ENCODE data around the gene LFNG. TPM values are rescaled to one million over a fixed set of nuclear protein-coding genes. Genes with fewer than 3 reads are reported as not detected.
"Not testable (repeated sequence)": the region's sequence is repeated elsewhere in the genome, so short reads cannot be mapped to it uniquely, and the experiment has no call there.

LFNG gene
- total RNA-seq, 1 donor from 2014 or later, result 6.5 TPM

DNA sequence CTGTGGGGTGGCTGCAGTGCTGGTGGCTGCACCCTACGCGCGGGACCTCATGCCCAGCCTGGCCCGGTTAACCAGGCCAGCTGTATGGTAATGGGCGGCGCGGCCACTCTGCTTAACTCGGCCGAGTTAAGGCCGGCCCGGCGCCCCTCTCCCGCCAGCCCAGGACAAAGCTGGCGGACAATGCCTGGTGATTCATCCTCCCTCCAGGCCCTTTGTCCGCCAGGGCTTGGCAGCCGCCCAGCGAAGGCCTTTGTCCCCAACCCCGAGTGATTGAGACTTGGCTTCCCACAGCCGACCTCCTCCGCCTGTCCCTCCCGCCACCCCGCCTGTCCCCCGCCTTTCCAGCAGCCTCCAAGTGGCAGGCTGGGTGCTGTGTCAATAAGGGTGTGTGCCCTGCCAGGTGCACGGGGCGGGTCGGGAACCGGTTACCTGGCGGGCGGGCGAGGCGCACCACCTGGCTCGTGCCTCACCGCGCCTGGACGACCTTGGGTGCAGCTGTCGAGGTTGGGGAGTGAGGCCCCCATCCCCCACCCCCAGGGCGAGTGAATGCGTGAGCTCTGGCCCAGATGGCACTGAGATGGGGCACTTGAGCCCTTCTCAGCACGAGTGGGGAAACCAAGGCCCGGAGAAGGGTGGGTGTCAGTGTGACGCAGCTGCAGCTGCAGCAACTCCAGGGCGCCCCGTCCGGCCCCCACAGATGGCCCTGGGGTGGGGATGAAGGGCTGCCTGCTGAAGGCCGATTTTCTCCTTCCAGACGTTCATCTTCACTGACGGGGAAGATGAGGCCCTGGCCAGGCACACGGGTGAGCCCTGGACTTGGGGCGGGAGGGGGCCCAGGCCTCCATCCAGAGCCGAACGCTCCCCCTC, 4.6 kb downstream of the LFNG start:
- peak; percentile 9 for ATAC-seq
- intact Hi-C loops (cut with DNase I), result loop anchor here (5.0 kb wide), 1 partner anchor 47 kb away; the partner anchor contains the start of gene GRIFIN
- DNase-seq (ENCODE audit: missing footprints), result peak; percentile 90

DNA sequence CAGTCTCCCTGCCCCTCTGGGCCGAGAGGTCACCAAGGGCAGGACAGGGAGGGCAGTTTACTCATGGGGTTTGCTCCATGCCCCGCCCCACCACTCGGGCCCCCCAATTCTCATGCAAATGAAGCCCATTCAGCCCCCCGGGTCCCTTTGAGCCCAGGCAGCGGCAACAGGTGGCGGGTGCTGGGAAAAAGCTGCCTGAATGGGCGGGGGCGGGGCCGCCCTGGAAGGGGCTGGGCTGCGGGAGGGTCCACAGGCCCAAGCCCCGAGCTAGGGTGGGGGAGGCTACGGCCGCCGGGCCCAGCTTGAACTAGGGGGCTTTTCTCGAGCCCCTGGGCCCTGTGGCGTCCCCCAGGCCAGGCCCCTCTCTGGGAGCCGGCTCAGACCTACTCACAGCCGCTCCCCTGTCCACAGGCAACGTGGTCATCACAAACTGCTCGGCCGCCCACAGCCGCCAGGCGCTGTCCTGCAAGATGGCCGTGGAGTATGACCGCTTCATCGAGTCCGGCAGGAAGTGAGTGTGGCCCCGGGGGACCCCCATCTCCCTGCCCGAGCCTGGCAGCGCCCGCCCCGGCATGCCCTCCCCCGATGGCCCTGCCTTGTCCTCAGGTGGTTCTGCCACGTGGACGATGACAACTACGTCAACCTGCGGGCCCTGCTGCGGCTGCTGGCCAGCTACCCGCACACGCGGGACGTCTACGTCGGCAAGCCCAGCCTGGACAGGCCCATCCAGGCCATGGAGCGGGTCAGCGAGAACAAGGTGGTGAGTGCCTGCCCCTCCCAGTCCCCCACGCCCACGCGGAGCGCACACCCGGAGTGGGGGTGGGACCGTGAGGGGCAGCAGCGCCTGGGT, 5.5 kb downstream of the LFNG start:
- ATAC-seq, result no peak
- no peak for DNase-seq (ENCODE audit: missing footprints)
- intact Hi-C loops (cut with DNase I), result loop anchor here (5.0 kb wide), 1 partner anchor 48 kb away; the partner anchor contains the start of gene GRIFIN

- ATAC-seq (no peak), DNase-seq (ENCODE audit: missing footprints) (no peak)
- intact Hi-C loops (cut with DNase I), result no loop called here
These were observed 6.4 kb downstream of the LFNG start for GRCh38 chr7:2525658-2526630.

DNA sequence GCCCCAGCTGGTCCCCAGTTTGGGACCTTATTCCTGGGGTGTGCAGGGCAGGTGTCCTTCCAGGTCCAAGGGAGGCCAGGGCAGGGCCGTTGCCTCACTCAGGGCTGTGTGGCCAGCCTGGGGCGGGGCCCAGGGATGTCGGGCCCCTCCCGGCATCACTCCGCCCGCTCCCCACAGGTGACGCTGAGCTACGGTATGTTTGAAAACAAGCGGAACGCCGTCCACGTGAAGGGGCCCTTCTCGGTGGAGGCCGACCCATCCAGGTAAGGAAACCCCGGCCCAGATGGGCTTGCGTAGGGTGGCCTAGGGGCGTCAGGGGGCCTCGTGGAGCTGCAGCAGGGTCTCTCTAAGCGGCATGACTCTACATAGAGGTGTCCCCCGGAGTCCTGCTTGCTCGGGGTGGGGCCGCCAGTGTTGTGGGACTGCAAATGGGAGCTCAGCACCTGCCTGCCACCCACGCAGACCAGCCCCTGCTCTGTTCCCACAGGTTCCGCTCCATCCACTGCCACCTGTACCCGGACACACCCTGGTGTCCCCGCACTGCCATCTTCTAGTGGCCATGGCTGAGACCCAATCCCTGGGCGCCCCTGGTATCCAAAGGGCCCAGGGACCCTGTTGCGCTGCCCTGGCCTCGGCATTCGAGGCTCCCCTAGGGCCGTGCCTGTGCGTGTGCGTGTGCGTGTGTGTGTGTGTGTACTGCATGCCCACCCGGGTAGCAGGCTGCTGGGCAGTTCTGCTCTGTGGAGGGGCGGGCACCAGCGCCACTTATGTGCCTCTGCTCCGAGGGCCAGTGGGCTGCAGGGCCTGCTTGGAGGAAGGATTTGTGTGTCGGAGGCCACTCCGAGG, 7.3 kb downstream of the LFNG start:
- intact Hi-C loops (cut with DNase I), result no loop called here

DNA sequence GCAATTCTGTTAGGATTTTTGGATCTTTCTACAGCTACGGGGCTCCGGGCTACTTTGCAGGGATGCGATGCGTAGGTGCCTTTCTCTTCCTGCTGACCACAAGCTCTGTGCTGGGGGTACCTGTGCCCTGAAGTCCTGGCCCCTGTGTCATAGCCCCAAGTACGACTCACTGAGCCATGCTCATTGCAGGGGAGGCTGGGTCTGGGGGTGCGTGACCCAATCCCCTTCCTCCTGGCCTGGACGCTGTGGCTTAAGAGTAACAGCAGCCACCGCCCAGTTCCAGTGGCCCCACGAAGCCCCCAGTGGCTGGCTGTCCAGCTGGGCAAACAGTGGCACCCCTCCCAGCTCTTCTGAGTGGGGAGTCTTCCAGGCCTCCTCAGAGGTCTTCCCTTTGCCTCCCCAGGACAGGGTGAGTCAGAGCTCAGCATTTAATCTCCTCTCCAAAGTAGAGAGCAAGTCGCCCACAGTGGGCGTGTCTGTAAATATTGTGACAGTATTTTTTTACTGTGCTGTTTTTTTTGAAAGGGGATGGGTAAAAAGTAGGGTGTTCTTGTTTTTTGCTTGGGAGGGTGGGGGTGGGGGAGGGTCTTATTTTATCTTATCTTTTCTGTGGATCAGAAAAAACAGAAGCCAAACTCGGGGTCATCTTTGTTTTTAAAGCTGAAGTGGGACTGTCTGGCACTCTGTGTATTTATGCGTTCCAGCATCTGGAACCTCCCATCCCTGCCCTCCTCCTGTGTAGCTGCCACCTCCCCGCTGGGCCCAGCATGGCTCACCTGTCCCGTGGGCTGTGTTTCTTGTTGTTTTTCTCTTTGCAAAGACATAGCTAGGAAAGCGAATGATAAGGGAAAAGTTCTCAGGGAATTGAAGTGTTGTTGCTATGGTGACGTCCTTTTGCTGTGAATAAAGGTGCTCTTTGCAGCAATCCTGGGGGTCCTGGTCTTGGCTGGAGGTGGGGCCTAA, 8.2 kb downstream of the LFNG start:
- DNase-seq (ENCODE audit: missing footprints) (peak; percentile 68), ATAC-seq (no peak)
- intact Hi-C loops (cut with DNase I), result no loop called here

More for the DNA sequence above, 7.3 kb downstream of the LFNG start:
- DNase-seq (ENCODE audit: missing footprints) (peak; percentile 53), ATAC-seq (no peak)

DNA sequence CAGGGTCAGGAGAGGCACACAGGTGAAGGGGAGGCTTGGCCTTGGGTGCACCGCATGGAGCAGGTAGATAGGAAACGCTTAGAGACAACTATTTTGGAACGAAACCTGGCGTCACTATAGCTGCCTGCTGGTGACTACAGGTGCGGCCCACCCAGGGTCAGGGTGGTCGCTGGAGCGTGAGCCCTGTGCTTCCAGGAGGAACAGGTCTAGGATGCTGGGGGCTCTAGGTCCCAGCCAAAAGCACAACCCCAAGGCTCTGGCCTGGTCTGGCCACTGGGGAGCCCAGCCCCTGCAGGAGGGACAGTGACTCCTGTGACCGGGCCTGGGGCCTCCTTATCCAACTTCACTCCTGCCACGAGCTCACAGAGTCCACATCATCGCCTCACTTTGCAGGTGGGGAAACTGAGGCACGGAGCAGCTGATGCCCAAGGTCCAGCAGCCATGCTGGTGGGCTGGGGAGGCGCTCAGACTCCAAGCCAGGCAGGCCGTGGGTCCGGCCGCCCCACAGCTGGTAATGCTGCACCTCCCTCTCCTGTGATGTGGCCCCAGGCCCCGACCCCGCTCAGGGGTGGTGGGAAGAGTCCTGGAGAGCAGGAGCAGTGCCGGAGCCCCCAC, 9.0 kb downstream of the LFNG start:
- DNase-seq (ENCODE audit: missing footprints), result peak; percentile 68

DNA sequence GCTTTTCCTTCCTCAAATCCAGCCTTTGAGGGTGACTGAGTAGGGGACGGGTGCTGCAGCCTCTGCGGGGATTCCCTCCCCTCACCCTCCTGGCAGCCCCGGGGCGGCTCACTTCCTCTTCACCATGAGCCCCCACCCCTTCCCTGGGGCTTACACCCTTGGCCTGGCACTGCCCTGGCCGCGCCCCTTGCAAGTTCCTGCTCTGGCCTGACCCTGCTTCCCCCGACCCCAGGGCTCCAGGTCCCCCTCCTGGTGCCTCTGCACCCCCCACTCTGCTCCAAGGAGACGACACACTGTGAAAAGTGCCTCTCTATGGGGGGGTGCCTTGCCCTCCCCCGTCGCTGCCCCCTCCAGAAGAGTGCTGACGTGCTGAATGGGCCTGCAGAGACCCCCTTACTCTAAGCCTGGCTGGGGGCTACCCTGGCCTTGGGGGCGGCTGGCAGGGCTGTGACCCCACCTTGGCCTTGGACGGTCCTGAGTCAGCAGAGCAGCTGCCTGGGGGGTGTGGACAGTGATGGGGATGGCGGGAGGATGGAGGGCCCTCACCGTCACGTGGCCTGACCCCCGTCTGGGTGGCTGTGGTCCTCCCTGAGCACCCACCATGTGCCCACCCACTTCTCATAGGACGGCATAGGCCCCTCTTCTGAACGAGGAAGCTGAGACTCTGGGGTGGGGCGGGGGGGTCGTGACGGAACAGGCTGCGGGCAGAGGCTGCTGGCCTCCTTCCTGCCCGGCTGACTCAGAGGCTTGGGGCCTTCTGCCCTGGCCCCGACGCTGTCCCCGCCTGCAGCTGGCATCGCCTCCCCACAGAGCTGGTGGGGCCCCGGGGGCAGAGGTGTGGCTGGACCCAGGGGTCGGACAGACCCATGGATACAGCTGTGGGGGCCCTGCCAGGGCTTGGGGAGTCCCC, 9.8 kb downstream of the LFNG start:
- ATAC-seq (peak; percentile 66), DNase-seq (ENCODE audit: missing footprints) (peak; percentile 95)
- intact Hi-C loops (cut with DNase I), result no loop called here

More for the DNA sequence above, 9.0 kb downstream of the LFNG start:
- no peak for ATAC-seq
- intact Hi-C loops (cut with DNase I), result no loop called here

GRCh38 chr7:2530071-2530987, 10.8 kb downstream of the LFNG start:
- ATAC-seq (peak; percentile 47), DNase-seq (ENCODE audit: missing footprints) (peak; percentile 80)
- intact Hi-C loops (cut with DNase I), result no loop called here

- ATAC-seq; intact Hi-C loops (cut with DNase I): not testable (repeated sequence)
- DNase-seq (ENCODE audit: missing footprints), result peak; percentile 55
These were observed 11.6 kb downstream of the LFNG start for GRCh38 chr7:2530994-2531795.

DNA sequence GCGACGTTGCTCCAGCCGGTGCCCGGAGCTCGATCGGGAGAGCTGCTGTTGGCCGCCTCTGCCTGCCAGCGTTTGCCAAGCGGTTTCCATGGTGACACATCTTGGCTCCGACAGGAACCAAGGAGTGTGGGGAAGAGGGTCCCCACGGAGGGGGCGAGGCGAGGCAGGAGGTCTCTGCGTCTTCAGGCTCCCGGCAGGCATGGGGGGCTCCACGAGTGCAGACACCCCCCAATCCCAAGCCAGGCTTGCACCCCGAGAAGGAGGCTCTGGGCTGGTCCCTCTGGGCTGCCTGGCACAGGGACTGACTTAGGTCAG, 12.2 kb downstream of the LFNG start:
- intact Hi-C loops (cut with DNase I); ATAC-seq: not testable (repeated sequence)
- DNase-seq (ENCODE audit: missing footprints), result peak; percentile 49

- ATAC-seq; intact Hi-C loops (cut with DNase I): not testable (repeated sequence)
- DNase-seq (ENCODE audit: missing footprints), result peak; percentile 21
These were observed 12.7 kb downstream of the LFNG start for GRCh38 chr7:2532199-2532772.

- ATAC-seq; intact Hi-C loops (cut with DNase I): not testable (repeated sequence)
- DNase-seq (ENCODE audit: missing footprints), result peak; percentile 21
These were observed 13.2 kb downstream of the LFNG start for GRCh38 chr7:2532816-2533215.

DNA sequence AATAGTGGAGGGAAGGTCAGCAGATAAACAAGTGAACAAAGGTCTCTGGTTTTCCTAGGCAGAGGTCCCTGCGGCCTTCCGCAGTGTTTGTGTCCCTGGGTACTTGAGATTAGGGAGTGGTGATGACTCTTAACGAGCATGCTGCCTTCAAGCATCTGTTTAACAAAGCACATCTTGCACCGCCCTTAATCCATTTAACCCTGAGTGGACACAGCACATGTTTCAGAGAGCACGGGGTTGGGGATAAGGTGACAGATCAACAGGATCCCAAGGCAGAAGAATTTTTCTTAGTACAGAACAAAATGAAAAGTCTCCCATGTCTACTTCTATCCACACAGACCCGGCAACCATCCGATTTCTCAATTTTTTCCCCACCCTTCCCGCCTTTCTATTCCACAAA, 14.0 kb downstream of the LFNG start:
- ATAC-seq; intact Hi-C loops (cut with DNase I): not testable (repeated sequence)

More for the DNA sequence above, 14.0 kb downstream of the LFNG start:
- not testable (repeated sequence) for DNase-seq (ENCODE audit: missing footprints)

Data from Right ventricle myocardium inferior (tissue), 1 donor.